ENCODE results near the gene ERCC1. TPM values are rescaled to one million over a fixed set of nuclear protein-coding genes. Genes with fewer than 3 reads are reported as not detected.

ERCC1 gene
- polyA plus RNA-seq, 2 of the 4 experiments (the other 2 are of a cell fraction), result 81.7 to 93.0 TPM

DNA sequence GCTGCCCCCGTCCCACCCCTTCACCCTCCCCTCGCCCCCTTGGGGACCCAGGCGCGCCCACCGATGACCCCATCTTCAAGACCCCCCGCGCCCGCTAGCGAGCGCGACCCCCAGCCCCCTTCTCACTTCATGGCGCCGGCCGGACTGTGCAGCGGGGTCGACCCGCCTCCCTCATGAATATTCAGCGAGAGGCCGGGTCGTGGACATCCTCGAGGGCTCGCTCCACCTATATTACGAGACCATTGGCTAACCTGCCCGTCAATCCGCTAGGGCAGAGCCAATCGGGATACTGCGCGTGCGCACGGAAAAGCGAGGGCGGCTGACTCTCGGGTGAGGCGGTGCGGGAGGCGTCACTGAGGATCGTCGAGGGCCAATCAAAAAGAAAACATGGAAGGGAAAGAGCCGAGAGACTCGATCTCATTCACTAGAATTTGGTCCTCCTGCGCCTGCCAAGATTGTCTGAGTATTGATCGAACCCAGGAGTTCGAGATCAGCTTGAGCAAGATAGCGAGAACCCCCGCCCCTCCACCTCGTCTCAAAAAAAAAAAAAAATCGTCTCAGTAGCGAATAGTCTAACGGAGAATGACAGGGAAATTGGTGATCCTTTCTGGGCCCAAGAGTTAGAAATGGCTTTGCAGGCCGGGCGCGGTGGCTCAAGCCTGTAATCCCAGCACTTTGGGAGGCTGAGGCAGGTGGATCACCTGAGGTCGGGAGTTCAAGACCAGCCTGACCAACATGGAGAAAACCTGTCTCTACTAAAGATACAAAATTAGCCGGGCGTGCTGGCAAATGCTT, 53.1 kb downstream of the ERCC1 start, which contains the start of gene ERCC2:
TSS of gene ERCC2 (minus strand) at position 164 of the 795 bp plus-strand sequence. CDS start at position 131, 33 bp downstream.
- CTCF ChIA-PET, result interaction anchor here (0.8 to 1.1 kb wide), 5 partner anchors 13 to 33 kb away, joined by 3 to 5 read pairs (median 4); no protein-coding TSS in a partner anchor
- POLR2A ChIA-PET, result interaction anchor here (0.5 kb wide), 1 partner anchor 24 kb away, joined by 3 read pairs; no protein-coding TSS in a partner anchor
- 3% methylated on average over 31 of the region's 55 CpGs for WGBS (ENCODE audit: missing lambda C conversion rate)
- Histone ChIP-seq H3K4me2 (peak within 1 kb of the TSS; percentile 72), H3K27ac (peak within 1 kb of the TSS; percentile 71 to 93), H3K4me3 (peak within 1 kb of the TSS; percentile 60), H3K9me3 (no peaks in the 10 kb centered on the region), H3K4me1 (no peaks in the 10 kb centered on the region; the same call in 2 of the 3 replicates)
- TF ChIP-seq HOXA7 (CRISPR knock-in tag; IDR thresholded peaks at IDR 0.05), result no peak
- TF ChIP-seq ZNF302 (CRISPR knock-in tag; IDR thresholded peaks at IDR 0.05), result no peak
- TF ChIP-seq, protein P1, sequence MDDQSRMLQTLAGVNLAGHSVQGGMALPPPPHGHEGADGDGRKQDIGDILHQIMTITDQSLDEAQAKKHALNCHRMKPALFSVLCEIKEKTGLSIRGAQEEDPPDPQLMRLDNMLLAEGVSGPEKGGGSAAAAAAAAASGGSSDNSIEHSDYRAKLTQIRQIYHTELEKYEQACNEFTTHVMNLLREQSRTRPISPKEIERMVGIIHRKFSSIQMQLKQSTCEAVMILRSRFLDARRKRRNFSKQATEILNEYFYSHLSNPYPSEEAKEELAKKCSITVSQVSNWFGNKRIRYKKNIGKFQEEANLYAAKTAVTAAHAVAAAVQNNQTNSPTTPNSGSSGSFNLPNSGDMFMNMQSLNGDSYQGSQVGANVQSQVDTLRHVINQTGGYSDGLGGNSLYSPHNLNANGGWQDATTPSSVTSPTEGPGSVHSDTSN (IDR thresholded peaks at IDR 0.05), result peak; percentile 99
- TF ChIP-seq NPAS2 (CRISPR knock-in tag; IDR thresholded peaks at IDR 0.05; ENCODE audit: borderline replicate concordance), result no peak
- TF ChIP-seq BHLHE40 (IDR thresholded peaks at IDR 0.05; ENCODE audit: low read depth, low read length), result no peak
- TF ChIP-seq PHF8 (IDR thresholded peaks at IDR 0.05; ENCODE audit: borderline replicate concordance, low read depth), result peak; percentile 26; the same call in 1 of the 2 replicates
- TF ChIP-seq KDM5A (IDR thresholded peaks at IDR 0.05), result no peak
- TF ChIP-seq, protein P2, sequence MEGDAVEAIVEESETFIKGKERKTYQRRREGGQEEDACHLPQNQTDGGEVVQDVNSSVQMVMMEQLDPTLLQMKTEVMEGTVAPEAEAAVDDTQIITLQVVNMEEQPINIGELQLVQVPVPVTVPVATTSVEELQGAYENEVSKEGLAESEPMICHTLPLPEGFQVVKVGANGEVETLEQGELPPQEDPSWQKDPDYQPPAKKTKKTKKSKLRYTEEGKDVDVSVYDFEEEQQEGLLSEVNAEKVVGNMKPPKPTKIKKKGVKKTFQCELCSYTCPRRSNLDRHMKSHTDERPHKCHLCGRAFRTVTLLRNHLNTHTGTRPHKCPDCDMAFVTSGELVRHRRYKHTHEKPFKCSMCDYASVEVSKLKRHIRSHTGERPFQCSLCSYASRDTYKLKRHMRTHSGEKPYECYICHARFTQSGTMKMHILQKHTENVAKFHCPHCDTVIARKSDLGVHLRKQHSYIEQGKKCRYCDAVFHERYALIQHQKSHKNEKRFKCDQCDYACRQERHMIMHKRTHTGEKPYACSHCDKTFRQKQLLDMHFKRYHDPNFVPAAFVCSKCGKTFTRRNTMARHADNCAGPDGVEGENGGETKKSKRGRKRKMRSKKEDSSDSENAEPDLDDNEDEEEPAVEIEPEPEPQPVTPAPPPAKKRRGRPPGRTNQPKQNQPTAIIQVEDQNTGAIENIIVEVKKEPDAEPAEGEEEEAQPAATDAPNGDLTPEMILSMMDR (IDR thresholded peaks at IDR 0.05), result no peak
- TF ChIP-seq ESRRA (IDR thresholded peaks at IDR 0.05; ENCODE audit: borderline replicate concordance, low read length), result no peak
- no peak for TF ChIP-seq TFCP2L1 (CRISPR knock-in tag; IDR thresholded peaks at IDR 0.05)
- TF ChIP-seq, protein P3, sequence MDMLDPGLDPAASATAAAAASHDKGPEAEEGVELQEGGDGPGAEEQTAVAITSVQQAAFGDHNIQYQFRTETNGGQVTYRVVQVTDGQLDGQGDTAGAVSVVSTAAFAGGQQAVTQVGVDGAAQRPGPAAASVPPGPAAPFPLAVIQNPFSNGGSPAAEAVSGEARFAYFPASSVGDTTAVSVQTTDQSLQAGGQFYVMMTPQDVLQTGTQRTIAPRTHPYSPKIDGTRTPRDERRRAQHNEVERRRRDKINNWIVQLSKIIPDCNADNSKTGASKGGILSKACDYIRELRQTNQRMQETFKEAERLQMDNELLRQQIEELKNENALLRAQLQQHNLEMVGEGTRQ (IDR thresholded peaks at IDR 0.05), result 0 out of 2 replicates have a peak, but pooled peaks have one; percentile 12
- peak; percentile 3; the same call in 1 of the 2 replicates for TF ChIP-seq POLR2A (IDR thresholded peaks at IDR 0.05; ENCODE audit: low read length)
- no peak for TF ChIP-seq HEYL (CRISPR knock-in tag; IDR thresholded peaks at IDR 0.05)
- ATAC-seq, result peak; percentile 99 to 100
- FAIRE-seq, result no peak
- DNase-seq (ENCODE audit: low read depth in 1 of 2, low spot score in 1 of 2), result peak; percentile 98 to 99

DNA sequence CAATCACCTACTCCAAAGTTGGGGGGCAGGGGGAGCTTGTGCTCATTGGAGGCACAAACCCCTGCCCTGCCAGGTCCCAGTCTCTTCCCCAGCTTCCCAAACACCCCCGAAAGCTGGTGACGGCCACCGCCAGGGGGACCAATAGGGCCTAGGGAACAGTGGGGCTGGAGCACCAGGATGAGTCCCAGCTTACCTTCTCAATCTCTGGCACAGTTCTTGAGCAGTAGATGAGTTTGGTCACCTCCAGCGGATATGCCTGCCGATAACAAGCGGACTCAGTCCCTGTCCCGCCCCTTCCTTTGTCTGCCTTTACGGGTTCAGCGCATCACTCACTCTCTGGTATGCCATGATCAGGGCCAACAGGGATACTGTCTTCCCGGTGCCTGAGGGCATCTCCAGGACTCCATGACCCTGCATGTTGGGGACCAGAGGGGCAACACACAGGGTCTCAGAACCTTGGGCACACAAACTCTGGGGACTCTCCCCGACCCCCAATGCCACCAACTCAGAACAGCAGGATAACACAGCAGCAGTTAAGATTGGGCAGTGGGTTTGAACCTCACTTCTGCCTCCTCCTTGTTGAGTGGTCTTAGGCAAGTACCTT, 54.9 kb downstream of the ERCC1 start:
- WGBS (ENCODE audit: missing lambda C conversion rate), result 94% methylated on average over 10 of the region's 11 CpGs
- FAIRE-seq (no peak), ATAC-seq (no peak), DNase-seq (ENCODE audit: low read depth in 1 of 2, low spot score in 1 of 2) (no peak)
- no peak overlapping the region for H3K27ac ChIP-seq
- H3K4me2 ChIP-seq, result peak overlapping the region; percentile 72
- H3K9me3 ChIP-seq, result no peaks in the 10 kb centered on the region
- no peak overlapping the region for H3K4me3 ChIP-seq
- no peaks in the 10 kb centered on the region for H3K4me1 ChIP-seq
- TF ChIP-seq HEYL (CRISPR knock-in tag; IDR thresholded peaks at IDR 0.05), result no peak
- no peak for TF ChIP-seq RCOR1 (IDR thresholded peaks at IDR 0.05; ENCODE audit: low read depth, low read length)
- TF ChIP-seq MAFK (IDR thresholded peaks at IDR 0.05; ENCODE audit: partially characterized antibody), result no peak
- TF ChIP-seq, protein P4, sequence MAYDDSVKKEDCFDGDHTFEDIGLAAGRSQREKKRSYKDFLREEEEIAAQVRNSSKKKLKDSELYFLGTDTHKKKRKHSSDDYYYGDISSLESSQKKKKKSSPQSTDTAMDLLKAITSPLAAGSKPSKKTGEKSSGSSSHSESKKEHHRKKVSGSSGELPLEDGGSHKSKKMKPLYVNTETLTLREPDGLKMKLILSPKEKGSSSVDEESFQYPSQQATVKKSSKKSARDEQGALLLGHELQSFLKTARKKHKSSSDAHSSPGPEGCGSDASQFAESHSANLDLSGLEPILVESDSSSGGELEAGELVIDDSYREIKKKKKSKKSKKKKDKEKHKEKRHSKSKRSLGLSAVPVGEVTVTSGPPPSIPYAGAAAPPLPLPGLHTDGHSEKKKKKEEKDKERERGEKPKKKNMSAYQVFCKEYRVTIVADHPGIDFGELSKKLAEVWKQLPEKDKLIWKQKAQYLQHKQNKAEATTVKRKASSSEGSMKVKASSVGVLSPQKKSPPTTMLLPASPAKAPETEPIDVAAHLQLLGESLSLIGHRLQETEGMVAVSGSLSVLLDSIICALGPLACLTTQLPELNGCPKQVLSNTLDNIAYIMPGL (CRISPR knock-in tag; IDR thresholded peaks at IDR 0.05; ENCODE audit: borderline replicate concordance), result no peak
- TF ChIP-seq CHD4 (IDR thresholded peaks at IDR 0.05; ENCODE audit: borderline replicate concordance), result no peak
- TF ChIP-seq, protein P5, sequence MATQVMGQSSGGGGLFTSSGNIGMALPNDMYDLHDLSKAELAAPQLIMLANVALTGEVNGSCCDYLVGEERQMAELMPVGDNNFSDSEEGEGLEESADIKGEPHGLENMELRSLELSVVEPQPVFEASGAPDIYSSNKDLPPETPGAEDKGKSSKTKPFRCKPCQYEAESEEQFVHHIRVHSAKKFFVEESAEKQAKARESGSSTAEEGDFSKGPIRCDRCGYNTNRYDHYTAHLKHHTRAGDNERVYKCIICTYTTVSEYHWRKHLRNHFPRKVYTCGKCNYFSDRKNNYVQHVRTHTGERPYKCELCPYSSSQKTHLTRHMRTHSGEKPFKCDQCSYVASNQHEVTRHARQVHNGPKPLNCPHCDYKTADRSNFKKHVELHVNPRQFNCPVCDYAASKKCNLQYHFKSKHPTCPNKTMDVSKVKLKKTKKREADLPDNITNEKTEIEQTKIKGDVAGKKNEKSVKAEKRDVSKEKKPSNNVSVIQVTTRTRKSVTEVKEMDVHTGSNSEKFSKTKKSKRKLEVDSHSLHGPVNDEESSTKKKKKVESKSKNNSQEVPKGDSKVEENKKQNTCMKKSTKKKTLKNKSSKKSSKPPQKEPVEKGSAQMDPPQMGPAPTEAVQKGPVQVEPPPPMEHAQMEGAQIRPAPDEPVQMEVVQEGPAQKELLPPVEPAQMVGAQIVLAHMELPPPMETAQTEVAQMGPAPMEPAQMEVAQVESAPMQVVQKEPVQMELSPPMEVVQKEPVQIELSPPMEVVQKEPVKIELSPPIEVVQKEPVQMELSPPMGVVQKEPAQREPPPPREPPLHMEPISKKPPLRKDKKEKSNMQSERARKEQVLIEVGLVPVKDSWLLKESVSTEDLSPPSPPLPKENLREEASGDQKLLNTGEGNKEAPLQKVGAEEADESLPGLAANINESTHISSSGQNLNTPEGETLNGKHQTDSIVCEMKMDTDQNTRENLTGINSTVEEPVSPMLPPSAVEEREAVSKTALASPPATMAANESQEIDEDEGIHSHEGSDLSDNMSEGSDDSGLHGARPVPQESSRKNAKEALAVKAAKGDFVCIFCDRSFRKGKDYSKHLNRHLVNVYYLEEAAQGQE (IDR thresholded peaks at IDR 0.05), result no peak
- TF ChIP-seq, protein P2 (IDR thresholded peaks at IDR 0.05), result no peak
- no peak for TF ChIP-seq CEBPB (IDR thresholded peaks at IDR 0.05)
- TF ChIP-seq ZFP36 (IDR thresholded peaks at IDR 0.05; ENCODE audit: borderline replicate concordance, partially characterized antibody), result no peak
- TF ChIP-seq POLR2AphosphoS2 (conservative IDR thresholded peaks at IDR 0.05; ENCODE audit: low read length), result no peak
- CTCF ChIA-PET, result interaction anchor here (1.4 kb wide), 1 partner anchor 27 kb away, joined by 4 read pairs; no protein-coding TSS in a partner anchor
- POLR2A ChIA-PET, result no interaction called here

All from A549 (cell line).